Endothelial cell of umbilical vein (primary cell): Measurements from ENCODE around the gene FAM53B.

Experiments
- CTCF ChIP-seq, 2 donors: IDR thresholded peaks; 1 replicate in 1 of 2; 2 replicates in 1 of 2; pipeline ENCODE4 v1.5.1; 2011; ENCODE audit warnings: low read length in 2 of 2, mild to moderate bottlenecking in 2 of 2, moderate library complexity in 2 of 2, control low read depth in 1 of 2, inconsistent platforms in 1 of 2, low read depth in 1 of 2; ENCODE audit not compliant: insufficient read depth in 1 of 2; ENCODE audit errors: extremely low read depth in 1 of 2
- EZH2 ChIP-seq: IDR thresholded peaks from 2 replicates; pipeline ENCODE4 v1.6.1; 2012; ENCODE audit warnings: borderline replicate concordance, low read depth, mild to moderate bottlenecking, moderate library complexity, low read length, inconsistent platforms; ENCODE audit not compliant: severe bottlenecking
- FOS ChIP-seq: IDR thresholded peaks from 2 replicates; pipeline ENCODE4 v1.6.1; 2011; ENCODE audit warnings: mild to moderate bottlenecking, low read length, moderate library complexity, borderline replicate concordance; ENCODE audit not compliant: insufficient read depth
- JUN ChIP-seq: IDR thresholded peaks from 2 replicates; pipeline ENCODE4 v1.6.1; 2011; ENCODE audit warnings: borderline replicate concordance, low read depth; ENCODE audit not compliant: insufficient read length, insufficient read depth
- MAX ChIP-seq: IDR thresholded peaks from 2 replicates; pipeline ENCODE4 v1.6.1; 2011; ENCODE audit not compliant: insufficient read depth, insufficient read length
- MYC ChIP-seq: IDR thresholded peaks from one replicate; pipeline ENCODE4 v1.6.1; 2011; ENCODE audit warnings: mild to moderate bottlenecking, low read depth, low read length
- POLR2A ChIP-seq: IDR thresholded peaks from 2 replicates; pipeline ENCODE4 v1.6.1; 2012; ENCODE audit warnings: low read depth, mild to moderate bottlenecking, control low read depth, low read length
- POLR2AphosphoS5 ChIP-seq: IDR thresholded peaks from 2 replicates; pipeline ENCODE4 v1.6.1; 2012; ENCODE audit warnings: low read depth, mild to moderate bottlenecking, control low read depth, low read length, moderate library complexity; ENCODE audit not compliant: insufficient read depth

DNA sequence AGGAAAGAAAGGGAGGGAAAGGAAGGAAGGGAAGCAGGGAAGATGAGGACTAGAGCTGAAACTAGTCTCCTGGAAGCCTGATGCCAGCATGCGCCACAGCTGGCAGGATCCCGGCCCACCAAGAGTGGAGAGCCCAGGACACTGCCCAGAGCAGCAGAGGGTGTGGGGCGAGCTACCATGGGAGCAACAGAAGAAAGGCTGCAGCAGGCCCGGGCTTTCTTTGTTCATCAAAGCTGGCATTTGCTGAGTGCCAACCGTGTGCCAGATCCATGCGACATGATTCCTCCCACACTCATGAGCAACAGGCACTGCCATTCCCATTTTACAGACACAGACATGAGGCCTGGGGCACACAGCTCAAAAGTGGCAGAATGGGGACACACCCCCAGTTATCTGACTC lies 68.9 kb downstream of the FAM53B start:
- TF ChIP-seq CTCF (IDR thresholded peaks at IDR 0.05; ENCODE audit: extremely low read depth in 1 of 2, insufficient read depth in 1 of 2, low read depth in 1 of 2, low read length in 2 of 2): no peak
- no peak for TF ChIP-seq POLR2A
- TF ChIP-seq POLR2AphosphoS5: no peak
- TF ChIP-seq MAX: no peak
- TF ChIP-seq EZH2: no peak
- no peak for TF ChIP-seq MYC
- TF ChIP-seq JUN: no peak
- TF ChIP-seq FOS: no peak
